HUES64 (cell line): ENCODE data around the gene KIF5B.

Experiments used
- H3K27ac ChIP-seq: 2 replicates; pipeline ENCODE4 v1.7.0; 2013; ENCODE audit warnings: low read depth, low read length, inconsistent platforms
- H3K27me3 ChIP-seq: 2 replicates; pipeline ENCODE4 v1.6.1; 2013; ENCODE audit warnings: mild to moderate bottlenecking, low read length; ENCODE audit not compliant: insufficient read depth
- H3K36me3 ChIP-seq: 2 replicates; pipeline ENCODE4 v1.6.1; 2013; ENCODE audit warnings: mild to moderate bottlenecking, low read length; ENCODE audit not compliant: insufficient read depth
- H3K4me1 ChIP-seq: 2 replicates; pipeline ENCODE4 v1.6.1; 2013; ENCODE audit warnings: mild to moderate bottlenecking, low read length, moderate library complexity; ENCODE audit not compliant: insufficient read depth
- H3K4me3 ChIP-seq: 2 replicates; pipeline ENCODE4 v1.5.1; 2013; ENCODE audit warnings: mild to moderate bottlenecking, low read length, moderate library complexity
- H3K9ac ChIP-seq: 2 replicates; pipeline ENCODE4 v1.6.1; 2013; ENCODE audit warnings: mild to moderate bottlenecking, low read depth, low read length
- H3K9me3 ChIP-seq: 2 replicates; pipeline ENCODE4 v1.6.1; 2013; ENCODE audit warnings: low read depth, low read length; ENCODE audit not compliant: insufficient read depth
- WGBS: fragments of 150-250, 120-280 bp; methylation state at CpG from one replicate; pipeline ENCODE4 v1.1.7; 2013; ENCODE audit warnings: missing lambda C conversion rate; 5-methylcytosine and 5-hydroxymethylcytosine counted together

The KIF5B gene

GRCh38 chr10:31959461-31960173 is 96.6 kb downstream of the KIF5B start:
- H3K9me3 ChIP-seq, result peaks cover 5% of the 10 kb centered on the region; the same call in 1 of the 2 replicates
- 79% methylated on average over 3 of the region's 3 CpGs for WGBS
- no peak overlapping the region for H3K9ac ChIP-seq
- H3K4me1 ChIP-seq, result no peaks in the 10 kb centered on the region
- H3K27ac ChIP-seq, result no peak overlapping the region
- H3K27me3 ChIP-seq, result no peaks in the 10 kb centered on the region
- no peak overlapping the region for H3K4me3 ChIP-seq
- H3K36me3 ChIP-seq, result no peaks in the 10 kb centered on the region
